A549 treated with RU486 at 1 μM for 4 hours (cell line): ENCODE measurements around the gene CLDND1. TPM values are rescaled to one million over a fixed set of nuclear protein-coding genes. Genes with fewer than 3 reads are reported as not detected.

ENCODE experiments used
- total RNA-seq: library from RNA; stranded (reverse); fragments of 200-300 nt; extraction: Qiagen RNA extraction; gene quantifications from 5 replicates; pipeline ENCODE4 v1.2.3, GENCODE V29; 2022; ENCODE audit warnings: low read depth

The CLDND1 gene
- 50.8 to 66.3 TPM (median 57.8 TPM) in 5 replicates for total RNA-seq

DNA sequence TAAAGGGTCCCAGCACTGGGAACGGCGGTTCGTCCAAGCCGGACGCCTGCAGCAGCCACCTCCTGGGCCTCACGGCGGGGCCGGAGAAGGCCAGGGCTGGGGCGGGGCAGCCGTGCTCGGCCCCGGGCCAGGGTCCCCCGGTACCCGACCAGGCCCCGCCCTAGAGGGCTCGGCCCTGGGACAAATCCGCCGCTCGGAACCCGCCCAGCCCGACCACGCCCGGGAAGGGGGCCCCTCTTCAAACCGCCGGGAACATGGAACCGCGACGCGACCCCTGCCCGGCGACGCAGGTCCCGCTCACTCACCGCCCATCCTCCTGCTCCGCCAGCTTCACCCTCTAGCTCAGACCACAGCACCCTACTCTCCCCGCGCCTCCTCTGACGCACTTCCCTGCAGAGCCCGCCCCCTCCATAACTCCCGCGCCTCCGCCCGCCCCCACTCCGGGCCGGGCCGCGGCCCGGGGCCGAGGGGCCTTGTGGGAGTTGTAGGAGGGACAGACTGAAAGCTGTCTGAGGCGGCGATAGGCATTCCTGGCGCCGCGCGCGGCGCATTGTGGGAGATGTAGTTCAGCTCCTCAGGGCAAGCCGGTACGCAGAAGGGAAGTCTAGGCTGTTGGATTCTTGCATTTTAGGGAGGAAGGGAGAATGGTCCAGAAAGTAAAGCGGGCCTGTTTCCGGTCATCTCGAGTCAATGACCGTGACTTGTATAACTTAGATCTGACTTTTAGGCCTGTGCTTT, at the start of gene CLDND1:
Gene CLDND1, minus strand, starts transcription at position 359 of the 738 bp plus-strand sequence. CDS start 1,478 bp downstream, outside the sequence.

DNA sequence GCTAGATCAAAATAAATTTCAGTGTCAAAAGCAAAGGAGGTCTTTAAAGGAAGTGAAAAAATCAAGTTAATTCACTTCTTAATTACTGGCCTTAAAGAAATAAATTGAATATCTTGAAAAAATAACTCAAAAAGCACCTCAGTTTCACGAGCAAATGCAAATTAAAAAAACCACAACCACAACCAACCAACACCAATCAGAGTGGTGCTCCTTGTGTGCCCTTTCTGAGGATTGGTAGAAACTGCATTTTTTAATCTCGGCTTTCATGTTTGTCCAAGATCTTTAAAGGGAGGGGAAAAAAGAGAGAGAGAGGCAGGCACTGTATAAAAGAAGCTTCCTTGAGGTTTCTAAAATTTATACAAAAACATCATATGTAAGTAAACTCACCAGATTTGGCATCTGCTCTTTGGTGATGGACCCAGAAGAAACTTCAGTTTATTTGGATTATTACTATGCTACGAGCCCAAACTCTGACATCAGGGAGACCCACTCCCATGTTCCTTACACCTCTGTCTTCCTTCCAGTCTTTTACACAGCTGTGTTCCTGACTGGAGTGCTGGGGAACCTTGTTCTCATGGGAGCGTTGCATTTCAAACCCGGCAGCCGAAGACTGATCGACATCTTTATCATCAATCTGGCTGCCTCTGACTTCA, 9.0 kb upstream of the CLDND1 start, which contains the start of gene GPR15:
Gene GPR15, plus strand, starts transcription at position 357 of the 653 bp plus-strand sequence. Its CDS starts 56 bp downstream, at position 413.

DNA sequence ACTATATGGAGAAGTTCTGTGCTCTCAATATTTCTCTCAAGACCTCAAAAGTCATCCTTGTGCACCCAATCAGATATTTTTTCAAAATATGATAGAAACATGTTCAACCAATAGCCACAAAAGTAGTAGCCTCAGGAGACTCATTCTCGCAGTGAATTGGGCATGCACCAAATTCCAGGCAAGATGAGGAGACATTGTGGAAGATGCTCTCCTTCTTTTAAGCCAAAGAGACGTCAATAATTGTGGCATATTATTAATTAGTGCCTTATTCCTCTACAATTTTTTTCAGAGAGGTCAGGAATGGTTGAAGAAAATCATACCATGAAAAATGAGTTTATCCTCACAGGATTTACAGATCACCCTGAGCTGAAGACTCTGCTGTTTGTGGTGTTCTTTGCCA, 25.3 kb downstream of the CLDND1 start, which contains the start of gene OR5K2:
Gene OR5K2, plus strand, starts transcription at position 301 of the 400 bp plus-strand sequence. Its CDS starts 0 bp downstream, at position 301.

Other genes with a start within 250 kb of the CLDND1 start
- gene OR5H2, start 240.4 kb downstream of the CLDND1 start, total RNA-seq: not detected in 5 replicates
- gene OR5K4, start 169.0 kb downstream of the CLDND1 start, total RNA-seq: not detected in 5 replicates
- gene OR5K3, start 132.2 kb downstream of the CLDND1 start, total RNA-seq: not detected in 5 replicates
- gene OR5K1, start 59.7 kb downstream of the CLDND1 start, total RNA-seq: not detected in 5 replicates
- not detected in 5 replicates for gene OR5K2, start 25.2 kb downstream of the CLDND1 start, total RNA-seq
- gene GPR15, start 9.1 kb upstream of the CLDND1 start, total RNA-seq: not detected in 5 replicates
- gene CPOX, start 70.7 kb upstream of the CLDND1 start, total RNA-seq: 14.8 to 24.5 TPM (median 22.8 TPM) in 5 replicates
- gene ST3GAL6, start 240.4 kb upstream of the CLDND1 start, total RNA-seq: 0.40 to 1.9 TPM (median 0.96 TPM) in 5 replicates